GM06990 (cell line): Measurements from ENCODE around the gene KIF2C.
A peak's percentile ranks its signal among the peaks of the same experiment; 100 is the strongest.

Experiments
- DNase-seq: peaks from one replicate; pipeline ENCODE4 v3.0.0-alpha.2; 2011; ENCODE audit not compliant: insufficient read length; ENCODE audit errors: extremely low read depth
- H3K27me3 ChIP-seq: replicated peaks from 2 replicates; pipeline ENCODE4 v1.6.0; 2011; ENCODE audit warnings: low read length; ENCODE audit not compliant: control insufficient read depth, insufficient read depth
- H3K36me3 ChIP-seq: 2 replicates; pipeline ENCODE4 v1.5.1; 2011; ENCODE audit warnings: low read length; ENCODE audit not compliant: control insufficient read depth, insufficient read depth
- H3K4me3 ChIP-seq: replicated peaks from 2 replicates; pipeline ENCODE4 v1.5.1; 2011; ENCODE audit warnings: low read depth, mild to moderate bottlenecking, control low read depth, low read length
- TF ChIP-seq, protein P1 (sequence below): IDR thresholded peaks from 2 replicates; pipeline ENCODE4 v1.5.1; 2011; ENCODE audit warnings: low read length, control low read depth, mild to moderate bottlenecking, inconsistent platforms; ENCODE audit not compliant: insufficient read depth, poor library complexity, severe bottlenecking

The KIF2C gene

DNA sequence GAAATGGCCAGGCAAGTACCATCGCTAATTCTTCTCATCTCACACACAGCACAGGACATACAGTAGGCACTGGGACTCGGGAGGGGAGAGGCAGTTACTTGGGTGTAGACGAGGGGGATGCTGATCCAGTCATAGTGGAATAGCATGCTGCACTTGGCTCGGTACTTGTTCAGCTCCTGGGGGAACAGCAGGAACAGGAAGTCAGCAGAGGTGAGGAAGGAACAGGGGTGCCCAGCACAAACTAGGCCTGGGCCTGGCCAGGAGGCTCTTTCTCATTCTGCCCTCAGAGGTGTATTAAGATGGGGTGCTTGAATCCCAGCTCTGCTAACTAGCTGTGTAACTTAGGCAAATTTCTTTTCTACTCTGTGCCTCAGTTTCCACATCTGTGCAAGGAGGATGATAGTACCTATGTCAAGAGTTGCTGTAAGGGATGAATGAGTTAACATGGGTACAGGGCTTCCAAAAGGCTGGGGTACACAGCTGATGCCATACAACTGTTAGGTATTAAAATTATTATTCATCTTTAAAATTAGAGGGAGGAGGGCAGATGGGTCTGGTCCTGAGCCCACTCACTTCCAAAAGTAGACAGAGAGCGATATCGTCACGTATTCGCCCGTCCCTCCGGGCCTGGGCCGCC is 46.0 kb downstream of the KIF2C start:
- no peaks in the 10 kb centered on the region for H3K27me3 ChIP-seq
- H3K4me3 ChIP-seq, result peak overlapping the region; percentile 48
- DNase-seq, result no peak

DNA sequence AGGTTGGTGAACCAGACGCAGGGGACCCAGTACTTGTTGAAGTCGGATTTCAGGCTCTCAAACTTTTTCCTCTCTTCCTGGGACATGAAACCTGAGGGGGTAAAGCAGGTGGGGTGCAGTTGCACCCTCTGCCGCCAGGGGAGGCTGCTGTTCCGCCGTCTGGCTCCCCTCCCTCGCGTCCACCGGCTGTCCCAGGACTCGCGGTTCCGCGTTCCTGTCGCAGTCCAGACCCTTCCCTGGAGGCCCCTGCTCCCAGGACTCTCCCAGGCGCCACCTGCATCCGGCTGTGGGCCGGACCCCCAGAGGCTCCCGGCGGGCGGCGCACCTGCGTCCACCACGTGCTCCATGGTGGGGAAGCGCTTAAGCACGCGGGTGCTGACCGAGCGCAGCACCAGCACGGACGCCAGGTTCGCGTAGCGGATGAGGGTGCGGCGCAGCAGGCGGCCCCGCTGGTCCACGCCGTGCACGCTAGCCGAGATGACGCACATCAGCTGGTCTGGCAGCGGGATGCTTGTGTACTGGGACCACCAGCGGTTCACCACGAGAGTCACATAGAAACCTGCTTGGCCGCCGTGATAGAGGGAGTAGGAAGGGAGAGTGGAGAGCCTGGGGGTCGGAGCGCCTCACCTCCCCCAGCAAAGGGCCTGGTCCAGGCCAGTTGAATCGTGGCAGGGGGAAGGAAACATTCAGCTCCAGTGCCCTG is 46.7 kb downstream of the KIF2C start:
- no peaks in the 10 kb centered on the region for H3K27me3 ChIP-seq
- peaks cover 3% of the 10 kb centered on the region for H3K36me3 ChIP-seq
- DNase-seq, result peak; percentile 84
- H3K4me3 ChIP-seq, result peak overlapping the region; percentile 48
- TF ChIP-seq, protein P1, sequence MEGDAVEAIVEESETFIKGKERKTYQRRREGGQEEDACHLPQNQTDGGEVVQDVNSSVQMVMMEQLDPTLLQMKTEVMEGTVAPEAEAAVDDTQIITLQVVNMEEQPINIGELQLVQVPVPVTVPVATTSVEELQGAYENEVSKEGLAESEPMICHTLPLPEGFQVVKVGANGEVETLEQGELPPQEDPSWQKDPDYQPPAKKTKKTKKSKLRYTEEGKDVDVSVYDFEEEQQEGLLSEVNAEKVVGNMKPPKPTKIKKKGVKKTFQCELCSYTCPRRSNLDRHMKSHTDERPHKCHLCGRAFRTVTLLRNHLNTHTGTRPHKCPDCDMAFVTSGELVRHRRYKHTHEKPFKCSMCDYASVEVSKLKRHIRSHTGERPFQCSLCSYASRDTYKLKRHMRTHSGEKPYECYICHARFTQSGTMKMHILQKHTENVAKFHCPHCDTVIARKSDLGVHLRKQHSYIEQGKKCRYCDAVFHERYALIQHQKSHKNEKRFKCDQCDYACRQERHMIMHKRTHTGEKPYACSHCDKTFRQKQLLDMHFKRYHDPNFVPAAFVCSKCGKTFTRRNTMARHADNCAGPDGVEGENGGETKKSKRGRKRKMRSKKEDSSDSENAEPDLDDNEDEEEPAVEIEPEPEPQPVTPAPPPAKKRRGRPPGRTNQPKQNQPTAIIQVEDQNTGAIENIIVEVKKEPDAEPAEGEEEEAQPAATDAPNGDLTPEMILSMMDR, result peak; percentile 100

More for the DNA sequence above, 46.0 kb downstream of the KIF2C start:
- TF ChIP-seq, protein P1, result no peak
- H3K36me3 ChIP-seq, result peaks cover 6% of the 10 kb centered on the region

DNA sequence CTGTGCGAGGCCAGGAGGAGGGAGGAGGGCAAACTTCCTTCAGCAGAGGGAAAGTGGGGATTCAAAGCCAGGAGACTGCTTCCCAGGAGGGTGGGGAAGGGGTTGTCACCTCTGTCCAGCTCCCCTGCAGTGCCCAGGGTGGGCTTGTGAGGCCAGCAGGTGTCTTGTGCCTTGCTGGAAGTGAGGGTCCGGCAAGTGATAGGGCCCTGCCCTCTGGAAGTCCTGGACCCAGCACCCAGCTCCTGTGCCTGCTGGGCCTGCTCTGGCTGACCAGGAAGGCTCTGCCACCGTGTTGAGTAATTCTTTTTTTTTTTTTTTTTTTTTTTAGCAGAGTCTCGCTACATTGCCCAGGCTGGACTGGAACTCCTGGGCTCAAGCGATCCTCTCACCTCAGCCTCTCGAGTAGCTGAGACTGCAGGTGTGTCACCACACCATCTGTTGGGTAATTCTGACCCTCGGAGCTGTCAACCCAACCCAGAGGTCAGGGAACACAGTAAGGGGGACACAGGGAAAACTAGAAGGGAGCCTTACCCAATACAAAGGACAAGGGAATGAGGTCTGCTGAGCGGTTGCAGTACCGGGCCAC is 47.3 kb downstream of the KIF2C start:
- H3K4me3 ChIP-seq, result no peak overlapping the region
- no peak for DNase-seq
- H3K36me3 ChIP-seq, result peaks cover 1% of the 10 kb centered on the region; the same call in 1 of the 2 replicates
- TF ChIP-seq, protein P1, result no peak
- H3K27me3 ChIP-seq, result no peaks in the 10 kb centered on the region

DNA sequence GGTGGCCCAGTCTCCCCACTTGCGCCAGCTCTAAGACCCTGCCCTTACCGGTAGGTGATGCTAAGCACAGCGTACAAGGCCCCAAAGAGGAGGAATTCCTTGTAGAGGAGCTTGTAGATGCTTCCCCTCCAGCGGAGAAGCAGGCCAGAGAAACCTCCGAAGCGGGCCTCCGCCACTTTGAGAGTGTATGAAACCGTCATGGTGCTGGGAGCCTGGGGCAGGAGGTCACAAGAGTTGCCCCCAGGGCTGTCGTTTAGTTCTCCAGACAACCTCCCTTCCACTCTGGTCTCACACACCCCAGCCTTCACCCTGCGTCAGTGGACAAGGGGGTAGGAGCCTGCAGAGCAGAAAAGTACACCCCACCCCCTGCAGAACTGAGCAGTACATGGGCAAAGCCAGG is 47.9 kb downstream of the KIF2C start:
- Histone ChIP-seq H3K36me3 (peaks cover 1% of the 10 kb centered on the region; the same call in 1 of the 2 replicates), H3K27me3 (no peaks in the 10 kb centered on the region), H3K4me3 (no peak overlapping the region)
- TF ChIP-seq, protein P1, result no peak
- no peak for DNase-seq

DNA sequence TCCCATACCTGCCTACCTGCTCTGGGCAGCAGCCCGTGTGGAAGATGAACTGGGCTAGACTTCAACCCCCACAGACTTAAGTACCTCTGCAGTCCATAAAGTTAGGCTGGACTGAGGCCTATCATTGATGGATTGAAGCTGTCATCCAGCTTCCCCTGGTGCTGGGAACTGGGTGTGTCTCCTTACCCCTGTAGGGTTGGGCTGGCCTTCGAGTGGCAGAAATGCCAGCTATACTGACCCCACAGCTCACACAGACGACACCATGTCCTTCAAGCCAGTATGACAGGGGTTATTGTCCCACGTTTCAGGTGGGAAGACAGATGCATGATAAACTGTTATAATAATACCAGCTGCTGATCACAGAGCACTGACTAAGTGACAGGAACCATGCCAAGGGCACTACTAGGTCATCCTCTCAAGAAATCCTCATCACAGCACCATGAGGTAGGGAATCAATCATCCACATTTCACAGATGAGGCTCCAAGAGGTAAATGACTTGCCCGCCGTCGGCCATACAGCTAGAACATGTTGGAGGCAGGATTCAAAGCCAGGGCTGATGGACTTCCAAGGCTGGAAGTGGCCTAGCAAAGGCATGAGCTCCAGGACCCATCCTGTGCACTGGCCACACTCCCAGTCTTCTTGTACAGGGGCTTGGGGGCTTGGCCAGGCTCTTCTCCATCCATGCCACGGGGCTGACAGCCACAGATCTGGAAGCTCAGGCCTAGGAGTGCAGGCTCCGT is 48.7 kb downstream of the KIF2C start, which contains the start of gene BEST4:
Gene BEST4 (minus strand): TSS at position 51 of the 741 bp plus-strand sequence. CDS start 465 bp downstream, outside the sequence.
- TF ChIP-seq, protein P1, result no peak
- H3K36me3 ChIP-seq, result no peaks in the 10 kb centered on the region
- no peak for DNase-seq
- H3K4me3 ChIP-seq, result no peak within 1 kb of the TSS
- H3K27me3 ChIP-seq, result no peaks in the 10 kb centered on the region
